ENCODE data around the gene GFRA1.

DNA sequence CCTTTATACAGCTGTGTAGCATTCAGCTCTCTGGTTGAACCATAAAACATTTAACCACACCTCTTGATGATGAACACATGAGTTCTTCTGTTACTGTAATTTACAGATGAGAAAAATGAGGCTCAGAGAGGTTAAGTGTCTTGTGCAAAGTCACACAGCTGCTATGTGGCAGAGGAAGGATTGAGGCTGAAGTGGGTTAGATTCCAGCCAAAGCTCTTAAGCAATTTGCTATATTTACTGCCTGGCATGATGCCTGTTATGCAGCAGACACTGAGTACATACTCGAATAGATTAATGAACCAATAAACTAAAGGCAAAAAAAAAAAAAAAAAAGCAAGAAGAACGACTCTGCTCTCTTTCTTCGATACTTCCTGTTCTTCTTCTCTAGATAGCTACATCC is 35.7 kb downstream of the GFRA1 start:
- TF ChIP-seq, protein P1, sequence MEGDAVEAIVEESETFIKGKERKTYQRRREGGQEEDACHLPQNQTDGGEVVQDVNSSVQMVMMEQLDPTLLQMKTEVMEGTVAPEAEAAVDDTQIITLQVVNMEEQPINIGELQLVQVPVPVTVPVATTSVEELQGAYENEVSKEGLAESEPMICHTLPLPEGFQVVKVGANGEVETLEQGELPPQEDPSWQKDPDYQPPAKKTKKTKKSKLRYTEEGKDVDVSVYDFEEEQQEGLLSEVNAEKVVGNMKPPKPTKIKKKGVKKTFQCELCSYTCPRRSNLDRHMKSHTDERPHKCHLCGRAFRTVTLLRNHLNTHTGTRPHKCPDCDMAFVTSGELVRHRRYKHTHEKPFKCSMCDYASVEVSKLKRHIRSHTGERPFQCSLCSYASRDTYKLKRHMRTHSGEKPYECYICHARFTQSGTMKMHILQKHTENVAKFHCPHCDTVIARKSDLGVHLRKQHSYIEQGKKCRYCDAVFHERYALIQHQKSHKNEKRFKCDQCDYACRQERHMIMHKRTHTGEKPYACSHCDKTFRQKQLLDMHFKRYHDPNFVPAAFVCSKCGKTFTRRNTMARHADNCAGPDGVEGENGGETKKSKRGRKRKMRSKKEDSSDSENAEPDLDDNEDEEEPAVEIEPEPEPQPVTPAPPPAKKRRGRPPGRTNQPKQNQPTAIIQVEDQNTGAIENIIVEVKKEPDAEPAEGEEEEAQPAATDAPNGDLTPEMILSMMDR (IDR thresholded peaks at IDR 0.05), result no peak
- TF ChIP-seq POLR2A (IDR thresholded peaks at IDR 0.05), result no peak

Data from lower leg skin (tissue), 3 donors.